Caco-2 (cell line): Measurements from ENCODE around the gene SNAPC1. TPM values are rescaled to one million over a fixed set of nuclear protein-coding genes. Genes with fewer than 3 reads are reported as not detected.

Source experiments
- BruUV-seq: library from RNA; stranded (reverse); fragments of 400-500 nt; replicated peaks from 2 replicates; lab custom pipeline; 2021; lab: Mats Ljungman, UMichigan
- CTCF ChIA-PET: fragments of 300-600 bp; sonication (Branson Sonifier 250); formaldehyde crosslinking; loops from one replicate; lab custom pipeline; 2022; ENCODE audit warnings: antibody characterized with exemption; lab: Charles Lee
- POLR2A ChIA-PET: fragments of 300-600 bp; sonication (Branson Sonifier 250); formaldehyde crosslinking; loops from one replicate; lab custom pipeline; 2022; ENCODE audit warnings: antibody characterized with exemption; lab: Charles Lee
- DNase-seq, 2 experiments: peaks; one replicate each; pipeline versions ENCODE4 v3.0.0 to v3.0.0-alpha.2; 2020 to 2022
- H3K27me3 ChIP-seq: replicated peaks from 2 replicates; pipeline ENCODE4 v1.6.0; 2011; ENCODE audit warnings: low read length; ENCODE audit not compliant: control insufficient read depth, insufficient read depth
- H3K36me3 ChIP-seq: 2 replicates; pipeline ENCODE4 v1.5.1; 2011; ENCODE audit warnings: low read length; ENCODE audit not compliant: control insufficient read depth, insufficient read depth
- H3K4me1 ChIP-seq: fragments of 250-450 bp; sonication (Bioruptor Pico); 2 replicates; pipeline ENCODE4 v1.5.1; 2020; ENCODE audit warnings: mild to moderate bottlenecking
- H3K4me3 ChIP-seq: 2 replicates; pipeline ENCODE4 v1.5.1; 2011; ENCODE audit warnings: low read depth, mild to moderate bottlenecking, control low read depth, low read length
- H3K9me3 ChIP-seq: fragments of 250-450 bp; sonication (Bioruptor Pico); 2 replicates; pipeline ENCODE4 v1.5.1; 2020; ENCODE audit warnings: mild to moderate bottlenecking, moderate library complexity
- H3K27ac Mint-ChIP-seq: one replicate; pipeline ENCODE4 v1.8.0; 2022; ENCODE audit warnings: mixed read lengths; ENCODE audit not compliant: unreplicated experiment
- H3K27me3 Mint-ChIP-seq: one replicate; pipeline ENCODE4 v1.8.0; 2022; ENCODE audit warnings: mixed read lengths; ENCODE audit not compliant: insufficient read depth, unreplicated experiment
- H3K36me3 Mint-ChIP-seq: one replicate; pipeline ENCODE4 v1.8.0; 2022; ENCODE audit warnings: mild to moderate bottlenecking, mixed read lengths; ENCODE audit not compliant: insufficient read depth, unreplicated experiment
- H3K4me1 Mint-ChIP-seq: one replicate; pipeline ENCODE4 v1.8.0; 2022; ENCODE audit warnings: low read depth, mixed read lengths; ENCODE audit not compliant: unreplicated experiment
- H3K4me3 Mint-ChIP-seq: one replicate; pipeline ENCODE4 v1.8.0; 2022; ENCODE audit warnings: mild to moderate bottlenecking, moderate library complexity, mixed read lengths; ENCODE audit not compliant: unreplicated experiment
- H3K9me3 Mint-ChIP-seq: one replicate; pipeline ENCODE4 v1.8.0; 2022; ENCODE audit warnings: mixed read lengths; ENCODE audit not compliant: unreplicated experiment
- CTCF ChIP-seq, 2 experiments: fragments of 200-600 bp in 1 of 2; IDR thresholded peaks; 1 replicate in 1 of 2; 2 replicates in 1 of 2; pipeline versions ENCODE4 v1.5.1 to v1.8.0; 2011 to 2022; ENCODE audit warnings: antibody characterized with exemption in 1 of 2, control low read depth in 1 of 2, inconsistent platforms in 1 of 2, low read depth in 1 of 2, low read length in 1 of 2, mild to moderate bottlenecking in 1 of 2, moderate library complexity in 1 of 2; ENCODE audit not compliant: insufficient read depth in 1 of 2, severe bottlenecking in 1 of 2, unreplicated experiment in 1 of 2
- intact Hi-C: fragments of 100-400 bp; cut with micrococcal nuclease; formaldehyde crosslinking; loops from one replicate; pipeline ENCODE4 v1.10.0; 2022; ENCODE audit not compliant: unreplicated experiment
- total RNA-seq: library from RNA; stranded (reverse); gene quantifications from 2 replicates; pipeline ENCODE4 v1.2.3, GENCODE V29; 2022

Gene SNAPC1
- total RNA-seq, 1 experiment from 2014 or later: 5.1 TPM

- peaks cover 6% of the 10 kb centered on the region for H3K27me3 Mint-ChIP-seq
- H3K36me3 Mint-ChIP-seq: no peaks in the 10 kb centered on the region
- no TSS peak for BruUV-seq
- CTCF ChIA-PET: no interaction called here
- H3K4me3 ChIP-seq: no peak within 1 kb of the TSS
- no peak within 1 kb of the TSS for H3K27ac Mint-ChIP-seq
- H3K4me3 Mint-ChIP-seq: no peak within 1 kb of the TSS
- no peaks in the 10 kb centered on the region for H3K4me1 Mint-ChIP-seq
- H3K9me3 ChIP-seq: no peaks in the 10 kb centered on the region
- no peaks in the 10 kb centered on the region for H3K4me1 ChIP-seq
- intact Hi-C loops: no loop called here
- TF ChIP-seq CTCF (IDR thresholded peaks at IDR 0.05; ENCODE audit: insufficient read depth in 1 of 2, low read depth in 1 of 2, low read length in 1 of 2, severe bottlenecking in 1 of 2, unreplicated experiment in 1 of 2): no peak
- POLR2A ChIA-PET: no interaction called here
- H3K36me3 ChIP-seq: no peaks in the 10 kb centered on the region
- no peaks in the 10 kb centered on the region; the same call in 1 of the 2 replicates for H3K27me3 ChIP-seq
- no peaks in the 10 kb centered on the region for H3K9me3 Mint-ChIP-seq
- no peak for DNase-seq
These were observed 50.3 kb downstream of the SNAPC1 start, which contains the start of gene SYT16 for GRCh38 chr14:61812347-61813095. SYT16 (plus strand) TSS chr14:61812703.

- no peak for TF ChIP-seq CTCF (IDR thresholded peaks at IDR 0.05; ENCODE audit: insufficient read depth in 1 of 2, low read depth in 1 of 2, low read length in 1 of 2, severe bottlenecking in 1 of 2, unreplicated experiment in 1 of 2)
- CTCF ChIA-PET: no interaction called here
- BruUV-seq: no TSS peak
These were observed 50.9 kb downstream of the SNAPC1 start for GRCh38 chr14:61813096-61813606.

GRCh38 chr14:61822458-61822857 lies 60.2 kb downstream of the SNAPC1 start:
- H3K9me3 ChIP-seq: no peaks in the 10 kb centered on the region
- intact Hi-C loops: no loop called here
- Mint-ChIP-seq H3K9me3 (no peaks in the 10 kb centered on the region), H3K27me3 (peaks cover 4% of the 10 kb centered on the region), H3K27ac (no peak overlapping the region), H3K36me3 (no peaks in the 10 kb centered on the region), H3K4me1 (no peaks in the 10 kb centered on the region), H3K4me3 (no peak overlapping the region)
- CTCF ChIA-PET: no interaction called here
- POLR2A ChIA-PET: no interaction called here
- H3K27me3 ChIP-seq: no peaks in the 10 kb centered on the region
- no peak overlapping the region for H3K4me3 ChIP-seq
- no peak for DNase-seq
- H3K36me3 ChIP-seq: no peaks in the 10 kb centered on the region
- no peak for TF ChIP-seq CTCF (IDR thresholded peaks at IDR 0.05; ENCODE audit: insufficient read depth in 1 of 2, low read depth in 1 of 2, low read length in 1 of 2, severe bottlenecking in 1 of 2, unreplicated experiment in 1 of 2)
- BruUV-seq: no TSS peak
- H3K4me1 ChIP-seq: no peaks in the 10 kb centered on the region

More at GRCh38 chr14:61813096-61813606, 50.9 kb downstream of the SNAPC1 start:
- Histone ChIP-seq H3K27me3 (no peaks in the 10 kb centered on the region; the same call in 1 of the 2 replicates), H3K4me3 (no peak overlapping the region), H3K4me1 (no peaks in the 10 kb centered on the region), H3K9me3 (no peaks in the 10 kb centered on the region), H3K36me3 (no peaks in the 10 kb centered on the region)
- intact Hi-C loops: no loop called here
- Mint-ChIP-seq H3K27ac (no peak overlapping the region), H3K36me3 (no peaks in the 10 kb centered on the region), H3K27me3 (peaks cover 6% of the 10 kb centered on the region), H3K9me3 (no peaks in the 10 kb centered on the region), H3K4me3 (no peak overlapping the region), H3K4me1 (no peaks in the 10 kb centered on the region)
- no peak for DNase-seq
- POLR2A ChIA-PET: no interaction called here
